Psoas muscle (tissue), 8 donors: ENCODE results near the gene ICAM1. TPM values are rescaled to one million over a fixed set of nuclear protein-coding genes. Genes with fewer than 3 reads are reported as not detected.

Source experiments
- ATAC-seq, 4 donors: fragments of 200-7000 bp; cut with Tn5 transposase; one replicate each; pipeline ENCODE4 v1.9.1; 2020; ENCODE audit warnings: moderate library complexity in 3 of 4, mild to moderate bottlenecking in 2 of 4
- DNase-seq, 2 donors: peaks; one replicate each; pipeline ENCODE4 v3.0.0-alpha.2; 2020
- H3K27ac ChIP-seq: fragments of 200-600 bp; one replicate; pipeline ENCODE4 v1.8.0; 2022
- H3K27me3 ChIP-seq, 3 donors: fragments of 200-600 bp in 1 of 3; one replicate each; pipeline versions ENCODE4 v1.6.1 to v1.8.0; 2013 to 2022; ENCODE audit warnings: low read length in 2 of 3, mild to moderate bottlenecking in 2 of 3, moderate library complexity in 1 of 3; ENCODE audit not compliant: insufficient read depth in 3 of 3
- H3K36me3 ChIP-seq, 2 donors: fragments of 200-600 bp in 1 of 2; one replicate each; pipeline versions ENCODE4 v1.6.1 to v1.8.0; 2013 to 2022; ENCODE audit warnings: low read depth in 1 of 2, mild to moderate bottlenecking in 1 of 2, moderate library complexity in 1 of 2; ENCODE audit not compliant: insufficient read depth in 1 of 2
- H3K4me1 ChIP-seq: fragments of 200-600 bp; one replicate; pipeline ENCODE4 v1.8.0; 2022
- H3K4me3 ChIP-seq: fragments of 200-600 bp; one replicate; pipeline ENCODE4 v1.8.0; 2022; ENCODE audit warnings: mild to moderate bottlenecking
- H3K9me3 ChIP-seq: fragments of 200-600 bp; one replicate; pipeline ENCODE4 v1.8.0; 2022
- WGBS, 3 donors: extraction: QIAGEN DNeasy Blood & Tissue Kit; methylation state at CpG; one replicate each; pipeline versions ENCODE4 v1.1.6 to v1.1.7; 2013; 5-methylcytosine and 5-hydroxymethylcytosine counted together
- intact Hi-C, 2 donors: fragments of 100-400 bp; cut with DNase I; formaldehyde crosslinking; loops; one replicate each; pipeline versions ENCODE4 v1.11.0 to v1.14.2; 2022
- polyA plus RNA-seq, 3 donors: library from polyadenylated mRNA; stranded (reverse); fragments of 200-250 nt; gene quantifications; one replicate each; pipeline ENCODE4 v1.2.3, GENCODE V29; 2013
- total RNA-seq, 4 donors: library from RNA; stranded (reverse); fragmentation: NEBNext Ultra II Directional in 2 of 4; extraction: Animal tissue kit (Norgen Biotek cat#: 25700) in 2 of 4; gene quantifications; one replicate each; pipeline versions ENCODE4 v1.2.1 to v1.2.4, GENCODE V29; 2021 to 2023
- TF ChIP-seq, protein P1 (sequence below): fragments of 200-600 bp; IDR thresholded peaks from one replicate; pipeline ENCODE4 v1.8.0; 2022; ENCODE audit warnings: antibody characterized with exemption
- donor health status: healthy with polysubstance abuse.
- donor health status: DM: no; HTN: no; CAD: no; lungs with moderate emphysema.
- donor health status: Bipolar disorder and iron deficiency.
- donor health status: healthy.
- donor health status: DM: yes; HTN: yes; CAD: no.
- donor health status: DM: no; HTN: no; CAD: no.
- donor health status: DM: no; HTN: no; CAD: no.
- donor health status: DM: yes; HTN: yes; CAD: no.

ICAM1 gene
- total and polyA plus RNA-seq, 7 donors = 2.7 to 8.0 (median 6.5) TPM

DNA sequence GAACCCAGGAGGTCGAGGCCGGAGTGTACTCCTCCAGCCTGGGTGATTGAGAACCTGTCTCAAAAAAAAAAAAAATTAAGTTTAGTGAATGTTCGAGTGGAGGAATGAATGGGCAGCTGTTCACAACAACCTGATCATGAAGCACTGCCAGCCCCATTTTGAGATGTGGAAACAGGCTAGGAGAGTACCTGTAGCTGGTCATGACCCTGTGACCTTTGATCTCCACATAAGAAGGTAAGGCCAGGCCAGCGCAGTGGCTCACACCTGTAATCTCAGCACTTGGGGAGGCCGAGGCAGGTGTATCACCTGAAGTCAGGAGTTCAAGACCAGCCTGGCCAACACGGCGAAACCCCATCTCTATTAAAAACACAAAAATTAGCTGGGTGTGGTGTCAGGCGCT is 54.8 kb downstream of the ICAM1 start:
- intact Hi-C loops = no loop called here
- no peak overlapping the region for H3K27ac ChIP-seq
- peaks cover 11 to 99% of the 10 kb centered on the region in 2 donors for H3K36me3 ChIP-seq
- no peaks in the 10 kb centered on the region for H3K27me3 ChIP-seq
- H3K4me3 ChIP-seq = no peak overlapping the region
- ATAC-seq (no peak), DNase-seq (no peak)
- WGBS, 3 donors = 89 to 95% (median 90%) methylated on average over 8 of the region's 8 CpGs
- H3K4me1 ChIP-seq = no peaks in the 10 kb centered on the region
- TF ChIP-seq, protein P1, sequence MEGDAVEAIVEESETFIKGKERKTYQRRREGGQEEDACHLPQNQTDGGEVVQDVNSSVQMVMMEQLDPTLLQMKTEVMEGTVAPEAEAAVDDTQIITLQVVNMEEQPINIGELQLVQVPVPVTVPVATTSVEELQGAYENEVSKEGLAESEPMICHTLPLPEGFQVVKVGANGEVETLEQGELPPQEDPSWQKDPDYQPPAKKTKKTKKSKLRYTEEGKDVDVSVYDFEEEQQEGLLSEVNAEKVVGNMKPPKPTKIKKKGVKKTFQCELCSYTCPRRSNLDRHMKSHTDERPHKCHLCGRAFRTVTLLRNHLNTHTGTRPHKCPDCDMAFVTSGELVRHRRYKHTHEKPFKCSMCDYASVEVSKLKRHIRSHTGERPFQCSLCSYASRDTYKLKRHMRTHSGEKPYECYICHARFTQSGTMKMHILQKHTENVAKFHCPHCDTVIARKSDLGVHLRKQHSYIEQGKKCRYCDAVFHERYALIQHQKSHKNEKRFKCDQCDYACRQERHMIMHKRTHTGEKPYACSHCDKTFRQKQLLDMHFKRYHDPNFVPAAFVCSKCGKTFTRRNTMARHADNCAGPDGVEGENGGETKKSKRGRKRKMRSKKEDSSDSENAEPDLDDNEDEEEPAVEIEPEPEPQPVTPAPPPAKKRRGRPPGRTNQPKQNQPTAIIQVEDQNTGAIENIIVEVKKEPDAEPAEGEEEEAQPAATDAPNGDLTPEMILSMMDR = no peak
- H3K9me3 ChIP-seq = no peaks in the 10 kb centered on the region

DNA sequence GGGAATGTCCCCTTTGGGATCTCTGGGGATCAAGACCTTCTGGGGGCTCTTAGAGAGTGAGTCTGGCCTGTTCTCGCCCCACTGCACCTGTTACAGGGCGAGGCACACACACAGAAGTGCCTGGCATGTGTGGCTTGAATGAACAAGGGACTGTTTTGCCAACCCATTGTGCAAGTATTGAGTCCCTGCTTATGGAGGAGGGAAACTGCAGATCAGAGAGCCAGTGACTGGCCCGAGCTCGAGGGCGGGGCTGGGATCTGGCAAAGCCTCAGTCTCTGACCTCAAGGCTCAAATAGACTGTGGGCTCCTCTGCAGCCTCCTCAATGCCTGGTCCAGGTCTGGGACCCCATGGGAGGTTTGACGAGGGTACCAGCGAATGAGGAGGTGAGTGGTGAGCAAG is 56.9 kb downstream of the ICAM1 start:
- TF ChIP-seq, protein P1 = no peak
- Histone ChIP-seq H3K27ac (no peak overlapping the region), H3K9me3 (no peaks in the 10 kb centered on the region), H3K4me3 (no peak overlapping the region), H3K4me1 (peaks cover 12% of the 10 kb centered on the region), H3K36me3 (peaks cover 11 to 80% of the 10 kb centered on the region in 2 donors), H3K27me3 (no peaks in the 10 kb centered on the region)
- intact Hi-C loops = no loop called here
- ATAC-seq = no peak
- WGBS, 3 donors = 68 to 86% (median 75%) methylated on average over 7 of the region's 7 CpGs
- DNase-seq = no peak

GRCh38 chr19:10328558-10329429 is 57.9 kb downstream of the ICAM1 start:
- no peak for ATAC-seq
- DNase-seq = no peak
- H3K9me3 ChIP-seq = no peaks in the 10 kb centered on the region
- no peak overlapping the region for H3K4me3 ChIP-seq
- peaks cover 12% of the 10 kb centered on the region for H3K4me1 ChIP-seq
- H3K27ac ChIP-seq = no peak overlapping the region
- H3K36me3 ChIP-seq = peaks cover 4 to 70% of the 10 kb centered on the region in 2 donors
- intact Hi-C loops = no loop called here
- 92 to 94% (median 93%) methylated on average over 41 of the region's 41 CpGs for WGBS, 3 donors
- H3K27me3 ChIP-seq = no peaks in the 10 kb centered on the region
- TF ChIP-seq, protein P1 = no peak

- 93 to 95% (median 94%) methylated on average over 13 of the region's 13 CpGs for WGBS, 3 donors
- ATAC-seq (no peak), DNase-seq (no peak)
- Histone ChIP-seq H3K27ac (no peak overlapping the region), H3K9me3 (no peaks in the 10 kb centered on the region), H3K36me3 (peaks cover 4 to 62% of the 10 kb centered on the region in 2 donors), H3K4me3 (no peak overlapping the region), H3K27me3 (no peaks in the 10 kb centered on the region), H3K4me1 (peaks cover 12% of the 10 kb centered on the region)
- intact Hi-C loops = no loop called here
- TF ChIP-seq, protein P1 = no peak
Measured at GRCh38 chr19:10329555-10329954, 58.6 kb downstream of the ICAM1 start.
